H9 (cell line): ENCODE measurements around the gene MITF. TPM values are rescaled to one million over a fixed set of nuclear protein-coding genes. Genes with fewer than 3 reads are reported as not detected.

Experiments used
- DNase-seq: peaks from one replicate; pipeline ENCODE4 v3.0.0-alpha.2; 2017
- H2AFZ ChIP-seq: one replicate; pipeline ENCODE4 v1.6.1; 2013; ENCODE audit warnings: mild to moderate bottlenecking, low read length, control low read depth, moderate library complexity
- H2AK5ac ChIP-seq: 2 replicates; pipeline ENCODE4 v1.6.1; 2013; ENCODE audit warnings: low read length, control low read depth, mixed read lengths; ENCODE audit not compliant: insufficient read length
- H2BK120ac ChIP-seq: one replicate; pipeline ENCODE4 v1.6.1; 2013; ENCODE audit warnings: low read depth, mild to moderate bottlenecking, low read length, control low read depth, inconsistent platforms; ENCODE audit not compliant: poor library complexity, severe bottlenecking
- H2BK12ac ChIP-seq: 2 replicates; pipeline ENCODE4 v1.6.1; 2013; ENCODE audit warnings: low read length, control low read depth, mixed read lengths, low read depth; ENCODE audit not compliant: insufficient read length
- H2BK15ac ChIP-seq: 2 replicates; pipeline ENCODE4 v1.6.1; 2013; ENCODE audit warnings: low read depth, low read length, control low read depth
- H2BK20ac ChIP-seq: one replicate; pipeline ENCODE4 v1.6.1; 2013; ENCODE audit warnings: low read depth, mild to moderate bottlenecking, low read length, control low read depth, inconsistent platforms; ENCODE audit not compliant: poor library complexity, severe bottlenecking
- H2BK5ac ChIP-seq: 2 replicates; pipeline ENCODE4 v1.6.1; 2013; ENCODE audit warnings: low read length, control low read depth, mixed read lengths; ENCODE audit not compliant: insufficient read length
- H3K14ac ChIP-seq: 2 replicates; pipeline ENCODE4 v1.6.1; 2013; ENCODE audit warnings: low read length, control low read depth; ENCODE audit not compliant: insufficient read depth
- H3K18ac ChIP-seq: 2 replicates; pipeline ENCODE4 v1.6.1; 2013; ENCODE audit warnings: low read depth, mild to moderate bottlenecking, mixed read lengths, low read length, control low read depth; ENCODE audit not compliant: insufficient read length
- H3K23ac ChIP-seq: 2 replicates; pipeline ENCODE4 v1.6.1; 2013; ENCODE audit warnings: low read length, control low read depth, mixed read lengths, low read depth; ENCODE audit not compliant: insufficient read length
- H3K23me2 ChIP-seq: 2 replicates; pipeline ENCODE4 v1.6.1; 2013; ENCODE audit warnings: low read depth, mild to moderate bottlenecking, mixed read lengths, low read length, control low read depth; ENCODE audit not compliant: insufficient read length, poor library complexity, severe bottlenecking
- H3K27ac ChIP-seq: 2 replicates; pipeline ENCODE4 v1.5.1; 2013; ENCODE audit warnings: low read length, control low read depth, mixed read lengths, low read depth; ENCODE audit not compliant: insufficient read length
- H3K27me3 ChIP-seq: 2 replicates; pipeline ENCODE4 v1.6.1; 2013; ENCODE audit warnings: low read length, control low read depth, inconsistent platforms; ENCODE audit not compliant: insufficient read depth
- H3K4ac ChIP-seq: 2 replicates; pipeline ENCODE4 v1.6.1; 2013; ENCODE audit warnings: low read depth, mild to moderate bottlenecking, control low read depth, inconsistent platforms, low read length, moderate library complexity
- H3K4me1 ChIP-seq: 2 replicates; pipeline ENCODE4 v1.6.1; 2013; ENCODE audit warnings: low read length, control low read depth, inconsistent platforms; ENCODE audit not compliant: insufficient read depth
- H3K4me2 ChIP-seq: 2 replicates; pipeline ENCODE4 v1.6.1; 2013; ENCODE audit warnings: low read length, control low read depth, mixed read lengths; ENCODE audit not compliant: insufficient read length, insufficient read depth
- H3K56ac ChIP-seq: 2 replicates; pipeline ENCODE4 v1.6.1; 2013; ENCODE audit warnings: low read depth, mild to moderate bottlenecking, mixed read lengths, low read length, control low read depth; ENCODE audit not compliant: insufficient read length
- H3K79me1 ChIP-seq: 2 replicates; pipeline ENCODE4 v1.6.1; 2013; ENCODE audit warnings: low read depth, mild to moderate bottlenecking, moderate library complexity, low read length, control low read depth, inconsistent platforms; ENCODE audit not compliant: insufficient read depth, poor library complexity, severe bottlenecking
- H3K79me2 ChIP-seq: 2 replicates; pipeline ENCODE4 v1.6.1; 2013; ENCODE audit warnings: low read length, control low read depth, inconsistent platforms; ENCODE audit not compliant: insufficient read depth
- H3K9ac ChIP-seq: 2 replicates; pipeline ENCODE4 v1.6.1; 2013; ENCODE audit warnings: low read length, control low read depth, mixed read lengths; ENCODE audit not compliant: insufficient read length; ENCODE audit errors: extremely low read depth
- H3K9me3 ChIP-seq: one replicate; pipeline ENCODE4 v1.6.1; 2013; ENCODE audit warnings: low read depth, low read length, inconsistent platforms; ENCODE audit not compliant: control insufficient read depth
- H3T11ph ChIP-seq: one replicate; pipeline ENCODE4 v1.6.1; 2013; ENCODE audit warnings: mild to moderate bottlenecking, low read length, control low read depth, inconsistent platforms
- H4K20me1 ChIP-seq: one replicate; pipeline ENCODE4 v1.6.1; 2013; ENCODE audit not compliant: control insufficient read depth, insufficient read length, insufficient read depth
- H4K5ac ChIP-seq: 2 replicates; pipeline ENCODE4 v1.6.1; 2013; ENCODE audit warnings: low read depth, mild to moderate bottlenecking, mixed read lengths, low read length, control low read depth; ENCODE audit not compliant: insufficient read length
- H4K8ac ChIP-seq: replicated peaks from 2 replicates; pipeline ENCODE4 v1.6.1; 2013; ENCODE audit warnings: low read length, control low read depth, mixed read lengths, low read depth; ENCODE audit not compliant: insufficient read length
- H4K91ac ChIP-seq: 2 replicates; pipeline ENCODE4 v1.6.1; 2013; ENCODE audit warnings: low read depth, mild to moderate bottlenecking, moderate library complexity, mixed read lengths, low read length, control low read depth; ENCODE audit not compliant: insufficient read length
- H3K27ac Mint-ChIP-seq, 3 experiments: 2 replicates in 2 of 3; 3 replicates in 1 of 3; pipeline ENCODE4 v1.8.0; 2020 to 2021; ENCODE audit warnings: mixed read lengths in 3 of 3, mild to moderate bottlenecking in 1 of 3, moderate library complexity in 1 of 3
- H3K27me3 Mint-ChIP-seq: 2 replicates; pipeline ENCODE4 v1.8.0; 2021; ENCODE audit warnings: low read depth, mild to moderate bottlenecking, moderate library complexity, mixed read lengths
- H3K36me3 Mint-ChIP-seq, 3 experiments: 2 replicates in 2 of 3; 3 replicates in 1 of 3; pipeline ENCODE4 v1.8.0; 2020 to 2021; ENCODE audit warnings: low read depth in 3 of 3, mixed read lengths in 3 of 3; ENCODE audit not compliant: insufficient read depth in 1 of 3
- H3K4me1 Mint-ChIP-seq, 2 experiments: 2 replicates each; pipeline ENCODE4 v1.8.0; 2020; ENCODE audit warnings: mixed read lengths in 2 of 2
- H3K4me3 Mint-ChIP-seq, 2 experiments: 2 replicates in 1 of 2; 3 replicates in 1 of 2; pipeline ENCODE4 v1.8.0; 2020 to 2021; ENCODE audit warnings: mild to moderate bottlenecking in 2 of 2, mixed read lengths in 2 of 2, moderate library complexity in 1 of 2
- H3K9me3 Mint-ChIP-seq, 2 experiments: 2 replicates in 1 of 2; 3 replicates in 1 of 2; pipeline ENCODE4 v1.8.0; 2020; ENCODE audit warnings: mild to moderate bottlenecking in 2 of 2, mixed read lengths in 2 of 2, moderate library complexity in 1 of 2
- CTCF ChIP-seq: fragments of 200-600 bp; sonication (generic); conservative IDR thresholded peaks from 3 replicates; pipeline ENCODE4 v1.8.0; 2021; ENCODE audit warnings: antibody characterized with exemption, mild to moderate bottlenecking
- WGBS: extraction: QIAGEN DNeasy Blood & Tissue Kit; methylation state at CpG from one replicate; pipeline ENCODE4 v1.1.7; 2013; ENCODE audit warnings: missing lambda C conversion rate, low lambda C conversion rate, mixed read lengths; ENCODE audit not compliant: insufficient read length; ENCODE audit errors: extremely low coverage; 5-methylcytosine and 5-hydroxymethylcytosine counted together
- total RNA-seq: library from RNA; stranded (reverse); gene quantifications from 2 replicates; pipeline ENCODE4 v1.2.1, GENCODE V29; 2021

Gene MITF
- total RNA-seq, 1 experiment from 2014 or later = 0.81 TPM

- Histone ChIP-seq H3K18ac (no peak overlapping the region), H4K91ac (no peak overlapping the region), H4K20me1 (no peaks in the 10 kb centered on the region), H3K27ac (no peak overlapping the region), H3K4ac (no peak overlapping the region), H2AK5ac (no peak overlapping the region), H2BK5ac (no peak overlapping the region), H3K79me2 (no peaks in the 10 kb centered on the region), H2AFZ (no peak overlapping the region), H3K9me3 (no peaks in the 10 kb centered on the region), H4K5ac (no peak overlapping the region), H4K8ac (no peak overlapping the region), H3K14ac (no peak overlapping the region), H2BK120ac (no peak overlapping the region), H3K4me2 (no peak overlapping the region), H3K4me1 (peaks cover 5% of the 10 kb centered on the region; the same call in 1 of the 2 replicates), H2BK20ac (no peak overlapping the region), H3K27me3 (no peaks in the 10 kb centered on the region), H3K79me1 (no peaks in the 10 kb centered on the region), H3K9ac (no peak overlapping the region), H2BK15ac (peak overlapping the region; percentile 37; the same call in 1 of the 2 replicates), H2BK12ac (no peak overlapping the region), H3K23ac (no peak overlapping the region), H3T11ph (no peak overlapping the region), H3K23me2 (no peaks in the 10 kb centered on the region), H3K56ac (no peak overlapping the region)
- no peak overlapping the region for H3K4me3 Mint-ChIP-seq
- DNase-seq = no peak
- H3K27ac Mint-ChIP-seq = no peak overlapping the region
- H3K36me3 Mint-ChIP-seq = no peaks in the 10 kb centered on the region
- no peaks in the 10 kb centered on the region for H3K9me3 Mint-ChIP-seq
- WGBS = no CpG with 5 or more reads among the region's 5 CpGs
- TF ChIP-seq CTCF = no peak
- H3K27me3 Mint-ChIP-seq = peaks cover 30% of the 10 kb centered on the region
- H3K4me1 Mint-ChIP-seq = peaks cover 18 to 26% of the 10 kb centered on the region in 2 experiments
Observed at GRCh38 chr3:69720824-69721223, 18.4 kb upstream of the MITF start.
